Non-pigmented ciliary epithelial cell (primary cell): Measurements from ENCODE around the gene IQCN.

Experiments used
- DNase-seq: peaks from one replicate; pipeline ENCODE4 v3.0.0-alpha.2; 2010; ENCODE audit warnings: low read depth

The IQCN gene

DNA sequence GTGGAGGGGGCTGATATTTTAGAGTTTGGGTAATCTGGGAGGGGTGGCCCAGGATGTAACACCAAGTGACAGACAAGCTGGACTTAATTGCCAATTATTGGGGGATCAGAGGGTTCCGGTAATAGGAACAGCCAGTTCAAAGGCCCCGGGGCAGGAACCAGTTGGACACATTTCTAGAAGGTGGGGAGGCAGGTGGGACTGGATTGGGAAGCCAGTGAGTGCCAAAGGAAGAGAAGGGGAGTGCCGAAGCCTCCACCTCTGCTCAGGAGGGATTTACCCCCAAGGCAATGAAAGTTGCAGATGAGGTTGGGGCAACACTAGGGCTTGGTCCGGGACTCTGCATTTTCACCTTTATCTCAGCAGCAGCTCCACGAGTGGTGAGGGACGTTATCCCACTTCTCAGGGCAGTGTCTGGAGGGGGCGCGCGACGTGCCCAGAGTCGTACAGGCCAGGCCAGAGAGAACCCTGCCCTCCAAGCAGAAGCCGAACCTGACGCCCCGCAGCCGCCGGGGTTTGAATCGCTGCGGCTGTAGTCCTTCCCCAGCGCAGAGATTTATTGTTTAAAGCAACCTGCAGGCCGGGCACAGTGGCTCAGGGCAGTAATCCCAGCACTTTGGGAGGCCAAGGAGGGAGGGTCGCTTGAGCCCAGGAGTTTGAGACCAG, 12.9 kb upstream of the IQCN start:
- no peak for DNase-seq

DNA sequence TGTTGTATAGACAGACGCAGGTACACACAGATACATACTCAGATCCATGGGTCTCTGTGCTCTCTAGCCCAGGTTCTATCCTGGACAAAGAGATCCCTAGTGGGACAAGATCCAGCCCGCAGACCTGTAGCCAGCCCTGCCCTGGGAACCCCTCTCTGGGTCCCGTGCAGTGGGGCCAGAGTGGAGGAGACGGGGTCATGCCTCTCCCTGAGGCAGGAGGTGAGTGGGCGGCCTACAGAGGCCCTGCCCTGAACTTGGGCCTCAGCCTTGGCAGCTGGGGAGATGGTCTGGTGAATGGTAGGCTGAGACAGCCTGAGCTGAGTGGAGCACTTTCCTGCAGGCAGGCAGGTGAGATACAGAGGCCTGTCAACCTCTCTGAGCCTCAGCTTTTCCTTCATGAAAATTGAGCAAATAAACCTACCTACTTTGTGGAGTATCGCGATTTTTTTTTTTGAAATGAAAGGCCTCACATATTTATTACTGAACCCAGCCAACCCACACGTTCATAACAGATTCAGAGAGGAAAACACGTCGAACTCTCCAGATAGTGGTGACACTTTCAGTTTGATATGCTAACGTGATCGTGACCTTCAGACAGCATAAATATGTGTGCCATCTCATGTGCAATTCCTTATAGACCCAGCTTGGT, 10.6 kb upstream of the IQCN start:
- DNase-seq, result no peak

DNA sequence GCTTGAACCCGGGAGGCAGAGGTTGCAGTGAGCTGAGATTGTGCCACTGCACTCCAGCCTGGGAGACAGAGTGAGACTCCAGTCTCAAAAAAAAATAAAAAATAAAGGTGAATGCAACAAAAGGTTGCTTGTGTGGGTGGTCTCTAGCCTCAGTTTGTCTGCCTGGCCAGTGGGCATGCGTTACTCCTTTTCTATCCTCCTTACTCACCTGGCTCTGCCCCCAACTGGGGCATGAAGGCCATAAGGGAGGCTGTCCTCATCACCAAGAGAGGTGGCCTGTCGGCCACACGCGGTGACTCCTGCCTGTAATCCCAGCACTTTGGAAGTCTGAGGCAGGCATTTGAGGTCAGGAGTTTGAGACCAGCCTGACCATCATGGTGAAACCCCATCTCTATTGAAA, 9.1 kb upstream of the IQCN start:
- DNase-seq, result no peak

DNA sequence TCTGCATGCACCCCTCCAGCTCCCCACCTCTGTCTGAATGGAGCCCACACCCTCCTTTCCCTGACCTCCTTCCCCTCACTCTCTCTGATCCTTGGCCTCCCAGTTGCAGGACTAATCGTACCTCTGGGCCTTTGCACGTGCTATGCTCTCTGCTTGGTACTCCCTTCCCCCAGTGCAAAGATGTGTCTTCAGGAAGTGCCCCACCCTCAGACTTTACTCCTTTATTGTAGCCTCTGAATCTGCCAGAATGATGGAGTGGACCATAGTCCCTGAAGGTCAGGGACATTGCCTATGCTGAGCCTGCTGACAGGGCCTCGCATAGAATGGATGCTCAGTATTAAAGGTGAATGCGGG, 8.5 kb upstream of the IQCN start:
- DNase-seq, result no peak

DNA sequence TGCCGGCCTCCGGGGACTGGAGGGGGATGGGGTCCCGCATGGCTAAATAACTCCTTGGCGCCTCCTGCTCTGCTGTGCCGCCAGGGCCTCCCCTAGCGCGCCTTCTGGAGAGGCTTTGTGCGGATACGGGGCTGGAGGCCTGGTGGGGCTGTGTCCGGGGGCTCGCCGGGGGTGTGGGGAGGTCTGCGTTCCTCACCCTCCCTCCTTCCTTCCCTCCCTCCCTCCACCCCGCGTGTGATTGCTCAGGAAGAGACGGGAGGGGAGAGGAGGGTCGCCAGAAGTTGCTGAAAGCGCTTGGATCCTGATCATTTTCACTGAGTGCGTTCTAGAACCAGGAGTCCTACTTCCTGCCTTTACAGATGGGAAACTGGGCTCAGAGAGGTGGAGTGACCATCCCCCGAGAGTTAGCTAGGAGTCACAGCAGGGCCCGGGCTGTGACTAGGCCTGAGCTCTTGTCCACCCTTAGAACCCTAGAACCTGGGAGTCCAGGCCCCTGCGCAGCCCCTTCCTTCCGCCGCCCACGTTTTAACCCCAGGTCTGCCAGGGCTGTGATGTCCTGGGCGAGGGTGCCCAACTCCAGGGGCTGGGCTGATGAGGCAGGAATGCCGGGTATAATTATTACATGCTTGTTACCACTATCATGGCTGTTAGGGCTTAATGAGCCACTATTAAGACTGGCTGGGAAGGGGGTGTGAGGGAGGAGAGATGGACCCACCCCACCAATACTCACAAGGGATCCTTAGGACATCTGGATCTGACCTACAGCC, 8.0 kb upstream of the IQCN start:
- peak; percentile 36 for DNase-seq

DNA sequence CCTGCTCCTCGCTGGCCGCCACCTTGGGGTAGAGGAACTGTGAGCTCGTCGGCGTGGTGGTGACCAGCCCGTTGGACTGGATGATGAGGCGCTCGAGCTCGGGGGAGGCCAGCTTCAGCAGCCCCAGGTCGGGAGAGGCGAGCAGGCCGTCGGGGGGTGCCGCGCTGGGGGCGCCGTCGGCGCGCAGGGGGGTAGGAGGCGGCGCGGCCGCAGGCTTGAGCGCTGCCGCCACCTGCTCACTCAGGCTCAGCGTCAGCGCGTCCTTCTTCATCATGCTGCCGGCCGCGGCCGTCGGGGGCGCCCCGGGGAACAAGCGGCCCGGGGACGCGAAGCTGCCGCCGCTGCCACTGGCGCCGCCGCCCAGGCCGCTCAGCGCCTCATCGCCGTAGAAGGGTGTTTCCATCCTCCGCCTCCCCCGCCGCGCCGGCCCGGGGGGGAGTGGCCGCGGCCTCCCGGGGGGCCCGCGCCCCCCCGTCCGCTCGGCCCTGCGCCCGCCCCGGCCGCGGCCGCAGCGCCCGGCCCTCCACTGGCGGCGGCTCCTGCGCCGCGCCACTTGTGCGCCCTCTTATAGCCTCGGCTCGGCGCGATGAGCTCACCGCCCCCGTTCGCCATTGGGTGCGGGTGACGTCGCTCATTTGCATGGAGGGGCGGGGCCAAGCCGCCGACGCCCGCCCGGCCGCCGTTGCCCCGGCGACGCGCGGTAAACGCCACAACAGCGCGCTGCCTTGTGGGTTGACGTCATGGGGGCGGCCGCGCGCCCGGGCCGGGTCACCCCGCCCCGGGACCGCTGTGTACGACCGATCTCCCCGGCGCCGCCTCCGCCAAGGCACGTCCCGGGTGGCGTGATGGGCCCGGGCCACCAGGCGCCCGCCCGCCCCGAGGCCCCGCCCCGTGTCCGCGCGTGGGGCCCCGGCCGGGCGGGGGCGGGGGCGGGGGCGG, 7.1 kb upstream of the IQCN start, which contains the start of gene JUND:
JUND (minus strand) TSS at position 541 of the 939 bp plus-strand sequence; CDS start at position 403, 138 bp downstream.
- peak; percentile 78 for DNase-seq

DNA sequence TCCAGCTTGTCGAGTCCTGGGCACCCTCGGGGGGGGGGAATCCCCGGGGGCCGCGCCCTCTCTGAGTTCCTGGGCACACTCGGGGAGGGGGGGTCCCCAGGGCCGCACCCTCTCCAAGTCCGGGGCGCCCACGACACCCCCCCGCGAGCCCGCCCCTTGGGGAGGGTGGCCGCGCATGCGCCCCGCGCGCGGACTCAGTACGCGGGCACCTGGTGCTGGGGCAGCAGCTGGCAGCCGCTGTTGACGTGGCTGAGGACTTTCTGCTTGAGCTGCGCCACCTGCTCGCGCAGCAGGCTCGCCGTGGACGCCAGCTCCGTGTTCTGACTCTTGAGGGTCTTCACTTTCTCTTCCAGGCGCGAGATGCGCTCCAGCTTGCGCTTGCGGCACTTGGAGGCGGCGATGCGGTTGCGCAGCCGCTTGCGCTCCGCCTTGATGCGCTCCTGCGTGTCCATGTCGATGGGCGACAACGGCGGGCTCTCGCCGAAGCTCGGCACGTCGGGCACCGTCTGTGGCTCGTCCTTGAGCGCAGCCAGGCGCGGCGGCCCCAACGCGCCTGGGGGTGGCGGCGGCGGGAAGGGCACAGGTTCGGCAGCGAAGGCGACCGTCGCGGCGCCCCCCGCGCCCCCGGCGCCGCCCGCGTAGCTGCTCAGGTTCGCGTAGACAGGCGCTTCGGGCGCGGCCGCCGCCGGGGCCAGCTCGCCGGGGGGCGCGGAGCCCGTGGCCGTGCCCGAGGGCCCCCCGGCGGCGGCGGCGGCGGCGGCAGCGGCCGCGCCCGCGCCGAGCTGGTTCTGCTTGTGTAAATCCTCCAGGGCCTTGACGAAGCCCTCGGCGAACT, 6.2 kb upstream of the IQCN start:
- DNase-seq, result no peak

DNA sequence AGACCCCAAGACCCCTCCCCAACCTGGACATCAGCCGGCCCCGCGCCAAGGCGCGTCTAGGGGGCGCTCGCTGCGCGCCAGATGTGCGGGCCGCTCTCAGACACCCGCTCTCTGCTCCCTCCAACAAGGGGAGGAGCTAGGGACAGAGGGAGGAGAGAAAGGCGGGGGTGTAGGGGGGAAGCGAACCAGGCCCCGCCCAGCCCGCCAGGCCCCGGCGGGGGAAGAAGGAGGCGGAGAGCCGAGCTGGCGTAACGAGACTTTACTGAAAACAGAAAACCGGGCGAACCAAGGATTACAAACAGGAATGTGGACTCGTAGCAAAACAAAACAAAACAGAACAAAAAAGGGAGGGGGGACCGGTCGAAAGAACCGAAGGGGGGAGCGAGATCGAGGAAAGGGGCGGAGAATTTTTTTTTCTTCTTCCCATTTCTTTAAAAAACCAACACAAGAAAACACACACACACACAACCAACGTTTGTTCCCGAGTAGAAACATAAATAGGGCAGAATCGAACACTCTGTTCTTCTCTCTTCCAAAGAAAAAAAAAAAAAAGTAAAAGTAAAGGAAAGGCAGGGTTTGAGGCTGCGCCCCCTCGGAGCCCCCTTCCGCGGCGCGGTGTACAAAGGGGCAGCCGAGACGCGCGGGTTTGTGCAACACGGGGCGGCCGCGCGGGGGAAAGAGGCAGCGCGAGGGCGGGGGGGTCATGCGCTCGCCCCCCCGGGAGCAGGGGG, 5.4 kb upstream of the IQCN start:
- peak; percentile 71 for DNase-seq

DNA sequence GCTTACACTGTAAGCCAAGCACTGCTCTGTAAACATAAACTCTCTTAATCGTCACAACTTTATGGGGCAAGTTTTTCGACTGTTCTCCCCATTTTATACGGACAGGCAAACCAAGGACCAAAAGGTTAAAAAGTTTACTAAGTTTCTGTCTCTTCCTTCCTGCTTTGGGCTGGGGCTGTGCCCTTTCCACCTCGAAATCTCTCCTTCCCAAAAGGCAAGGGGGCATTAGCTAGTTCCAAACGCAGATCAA, 4.9 kb upstream of the IQCN start:
- DNase-seq, result no peak

DNA sequence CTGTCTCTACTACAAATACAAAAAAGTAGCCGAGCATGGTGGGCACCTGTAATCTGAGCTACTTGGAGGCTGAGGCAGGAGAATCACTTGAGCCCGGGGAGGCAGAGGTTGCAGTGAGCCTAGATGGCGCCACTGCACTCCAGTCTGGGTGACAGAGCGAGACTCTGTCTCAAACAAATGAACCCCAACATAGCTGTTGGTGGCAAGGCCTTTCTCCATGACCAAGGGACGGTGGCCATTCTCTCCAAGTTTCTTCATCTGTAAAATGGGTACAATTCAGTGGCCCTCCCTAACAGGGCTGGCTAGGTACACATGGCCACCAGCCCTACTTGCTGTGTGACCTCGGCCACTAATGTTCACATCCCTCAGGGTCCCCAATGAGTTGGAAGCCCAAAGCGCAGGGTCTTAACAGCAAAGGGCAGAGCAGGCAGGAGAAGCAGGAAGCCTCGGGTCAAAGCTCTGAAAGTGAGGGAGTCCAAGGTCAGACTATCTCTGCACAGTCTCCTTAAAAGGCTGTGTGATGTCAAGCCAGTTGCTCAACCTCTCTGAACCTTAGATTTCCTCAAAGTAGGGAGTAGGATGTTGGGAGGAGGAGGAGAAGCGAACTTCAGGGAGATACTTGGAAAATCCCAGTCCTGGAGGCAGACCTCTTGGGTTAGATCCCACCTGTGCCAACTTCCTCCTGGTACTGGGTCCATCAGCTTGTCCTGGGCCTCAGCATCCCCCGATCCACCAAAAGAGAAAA, 4.4 kb upstream of the IQCN start:
- no peak for DNase-seq

DNA sequence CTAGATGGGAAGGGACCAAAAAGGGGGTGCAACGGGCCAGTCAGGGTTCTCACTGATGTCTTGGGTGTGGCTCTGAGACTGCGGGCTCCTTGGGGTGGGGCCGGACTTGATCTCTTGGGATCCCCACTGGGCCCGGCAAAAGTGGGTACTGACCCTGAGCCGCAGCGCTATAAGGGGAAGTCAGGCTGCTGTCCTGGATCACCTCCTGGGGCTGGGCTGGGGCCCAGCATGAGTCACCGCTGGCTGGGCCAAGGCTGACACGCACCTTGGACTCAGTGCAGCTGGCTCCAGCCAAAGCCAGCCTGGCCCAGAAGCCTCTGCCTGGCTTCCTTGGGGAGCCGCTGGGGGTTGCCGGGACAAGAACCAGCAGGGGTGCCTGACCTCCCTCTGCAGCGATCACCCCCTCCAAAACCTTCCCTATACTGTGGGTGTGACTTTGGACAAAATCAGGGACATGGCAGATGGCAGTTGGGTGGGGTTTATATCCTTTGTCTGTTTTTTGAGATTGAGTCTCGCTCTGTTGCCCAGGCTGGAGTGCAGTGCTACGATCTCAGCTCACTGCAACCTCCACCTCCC, 617 bp upstream of the IQCN start:
- no peak for DNase-seq

DNA sequence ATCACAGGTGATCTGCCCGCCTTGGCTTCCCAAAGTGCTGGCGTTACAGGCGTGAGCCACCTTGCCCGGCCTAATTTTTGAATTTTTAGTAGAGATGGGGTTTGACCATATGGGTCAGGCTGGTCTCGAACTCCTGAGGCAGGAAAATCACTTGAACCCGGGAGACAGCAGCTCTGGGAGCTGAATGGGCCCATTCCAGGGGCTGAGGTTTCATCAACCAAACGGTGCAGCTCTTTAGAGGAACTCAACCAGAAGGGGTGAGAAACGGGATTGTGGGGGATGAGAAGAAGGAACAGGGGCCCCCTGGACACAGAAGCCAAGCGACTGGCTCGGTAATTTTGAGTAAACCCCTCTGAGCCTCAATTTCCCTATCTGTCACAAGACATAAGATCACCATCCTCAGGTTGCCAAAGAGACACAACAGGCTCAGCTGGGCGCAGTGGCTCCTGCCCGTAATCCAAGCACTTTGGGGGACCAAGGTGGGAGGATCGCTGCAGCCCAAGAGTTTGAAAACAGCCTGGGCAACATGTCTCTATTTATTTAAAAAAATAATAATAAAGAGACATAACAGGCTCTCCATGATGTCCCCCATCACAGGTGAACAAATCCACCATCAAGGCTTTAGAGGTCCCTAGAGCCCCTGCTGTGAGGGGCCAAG, 562 bp downstream of the IQCN start:
- no peak for DNase-seq

DNA sequence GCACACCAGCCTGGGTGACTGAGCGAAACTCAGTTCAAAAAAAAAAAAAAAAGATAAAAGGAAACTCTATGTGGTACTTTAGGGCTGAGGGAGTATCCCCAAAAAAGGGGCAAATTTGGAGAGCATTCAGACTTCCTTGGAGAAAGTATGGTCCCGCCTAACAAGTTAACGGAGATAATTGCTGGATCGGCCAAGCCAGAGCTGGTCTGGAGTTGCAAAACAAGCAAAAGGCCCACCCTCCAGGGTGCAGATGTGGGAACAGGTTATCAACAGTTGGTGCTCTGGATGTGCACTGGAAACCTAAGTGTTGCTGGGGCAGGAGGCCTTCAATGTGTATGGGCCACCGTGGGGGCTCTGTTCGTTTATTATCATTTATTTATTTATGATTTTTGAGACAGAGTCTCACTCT, 2.8 kb downstream of the IQCN start:
- no peak for DNase-seq

DNA sequence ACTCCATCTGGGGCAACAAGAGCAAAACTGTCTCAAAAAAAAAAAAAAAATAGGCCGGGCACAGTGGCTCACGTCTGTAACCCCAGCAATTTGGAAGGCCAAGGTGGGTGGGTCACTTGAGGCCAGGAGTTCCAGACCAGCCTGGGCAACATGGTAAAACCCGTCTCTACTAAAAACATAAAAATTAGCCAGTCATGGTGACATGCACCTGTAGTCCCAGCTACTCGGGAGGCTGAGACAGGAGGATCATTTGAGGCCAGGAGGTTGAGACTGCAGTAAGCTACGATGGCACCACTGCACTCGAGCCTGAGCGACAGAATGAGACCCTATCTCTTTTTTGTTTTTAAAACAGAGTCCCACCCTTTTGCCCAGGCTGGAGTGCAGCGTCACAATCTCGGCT, 3.9 kb downstream of the IQCN start:
- no peak for DNase-seq

DNA sequence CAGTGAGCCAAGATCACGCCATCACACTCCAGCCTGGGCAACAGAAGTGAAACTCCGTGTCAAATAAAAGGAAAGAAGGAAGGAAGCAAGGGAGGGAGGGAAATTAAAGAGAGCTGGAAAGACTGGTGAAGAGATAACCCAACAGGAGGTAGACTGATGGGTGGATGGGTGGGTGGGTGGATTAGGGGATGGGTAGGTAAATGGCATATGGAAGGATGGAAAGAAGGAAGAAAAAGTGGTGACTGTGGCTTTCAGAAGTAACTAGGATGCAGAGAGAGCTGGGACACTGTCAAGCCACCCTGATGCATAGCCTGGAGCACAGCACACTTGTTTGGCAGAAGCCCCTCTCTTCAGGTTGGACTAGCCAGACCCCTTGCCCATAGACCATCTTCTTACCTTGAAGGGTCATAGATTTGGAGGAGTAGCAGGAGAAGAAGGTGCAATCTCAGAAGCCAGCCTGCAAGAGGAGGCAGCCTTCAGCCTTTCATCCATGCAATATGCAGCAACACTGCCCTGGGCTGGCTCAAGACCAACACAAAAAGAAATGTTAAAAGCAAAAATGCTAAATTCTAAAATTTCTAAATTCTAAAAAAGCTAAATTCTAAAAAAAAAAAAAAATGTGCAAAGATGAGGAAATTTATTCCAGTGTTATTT, 5.1 kb downstream of the IQCN start:
- no peak for DNase-seq

DNA sequence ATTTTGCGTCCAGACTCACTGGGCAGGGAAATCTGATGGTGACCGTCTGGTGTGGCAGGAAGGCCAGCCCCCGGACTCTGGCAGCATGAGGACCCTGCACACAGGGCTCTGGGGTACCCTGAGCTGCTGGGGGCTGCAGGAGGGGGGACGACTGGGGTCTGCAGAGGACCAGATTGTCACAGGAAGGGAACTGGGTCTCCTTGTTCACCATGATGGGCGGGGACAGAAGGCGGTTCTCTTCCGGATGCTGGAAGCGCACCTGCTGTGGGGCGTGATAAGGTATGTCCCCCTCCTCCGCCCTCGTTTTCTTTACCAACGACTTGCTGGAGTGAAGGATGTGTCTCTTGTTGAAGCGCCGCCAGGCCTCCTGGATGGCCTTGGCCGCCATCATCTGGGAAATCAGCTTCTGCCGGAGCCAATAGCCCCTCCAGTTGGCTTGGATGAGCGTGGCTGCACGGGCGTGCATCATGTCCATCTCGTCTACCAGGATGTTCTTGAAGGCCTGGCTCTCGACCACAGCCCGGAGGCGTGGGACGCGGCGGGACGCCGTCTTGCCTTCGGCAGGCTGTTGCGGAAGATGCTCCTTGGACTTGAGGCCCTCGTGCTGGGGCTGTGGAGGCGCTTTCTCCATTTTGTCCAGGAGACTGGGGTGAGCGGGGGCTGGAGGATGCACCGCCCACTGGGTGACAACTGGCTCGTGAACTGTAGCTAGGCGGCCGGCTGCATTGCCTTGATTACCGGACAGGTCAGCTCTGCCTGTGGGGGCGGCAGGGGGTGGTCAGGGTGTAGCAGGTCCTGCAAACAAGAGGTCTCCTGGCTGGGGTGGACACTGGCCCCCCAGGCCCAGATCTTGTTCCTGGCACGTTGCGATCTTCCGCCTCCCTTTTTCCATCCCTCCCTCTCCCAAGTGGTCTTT, 7.2 kb downstream of the IQCN start:
- DNase-seq, result no peak

DNA sequence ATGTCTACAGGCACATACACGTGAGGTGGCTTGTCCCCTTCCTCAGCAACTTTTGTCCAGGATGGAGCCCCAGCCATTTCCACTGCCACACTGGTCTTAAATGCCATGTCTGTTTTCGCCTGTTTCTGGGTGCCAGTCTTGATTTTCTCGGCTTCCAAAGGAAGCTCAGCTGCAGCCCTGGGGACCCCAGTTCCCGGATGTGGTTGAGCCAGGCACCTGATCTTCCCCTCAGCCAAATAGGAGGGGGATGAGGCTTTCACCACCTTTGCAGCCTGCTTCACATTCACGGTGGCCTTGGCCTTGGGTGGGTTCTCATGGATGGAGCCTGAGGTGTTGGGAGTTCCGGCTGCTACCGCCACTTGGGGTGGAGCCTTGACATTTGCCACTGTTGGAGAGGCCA, 8.7 kb downstream of the IQCN start:
- DNase-seq, result no peak
